Uterus (tissue), 2 donors: Measurements from ENCODE around the gene HOXC5.

Experiments
- POLR2A ChIP-seq, 2 donors: fragments of 450-650 bp; IDR thresholded peaks; one replicate each; pipeline ENCODE4 v1.6.1; 2016; ENCODE audit warnings: antibody characterized with exemption in 2 of 2, mild to moderate bottlenecking in 1 of 2, moderate library complexity in 1 of 2
- TF ChIP-seq, protein P1 (sequence below), 4 experiments: fragments of 200-600 bp in 2 of 4; fragments of 450-650 bp in 2 of 4; sonication (generic) in 2 of 4; IDR thresholded peaks; one replicate each; pipeline ENCODE4 v1.5.1; 2016 to 2019; ENCODE audit warnings: antibody characterized with exemption in 4 of 4, mild to moderate bottlenecking in 2 of 4, moderate library complexity in 1 of 4

DNA sequence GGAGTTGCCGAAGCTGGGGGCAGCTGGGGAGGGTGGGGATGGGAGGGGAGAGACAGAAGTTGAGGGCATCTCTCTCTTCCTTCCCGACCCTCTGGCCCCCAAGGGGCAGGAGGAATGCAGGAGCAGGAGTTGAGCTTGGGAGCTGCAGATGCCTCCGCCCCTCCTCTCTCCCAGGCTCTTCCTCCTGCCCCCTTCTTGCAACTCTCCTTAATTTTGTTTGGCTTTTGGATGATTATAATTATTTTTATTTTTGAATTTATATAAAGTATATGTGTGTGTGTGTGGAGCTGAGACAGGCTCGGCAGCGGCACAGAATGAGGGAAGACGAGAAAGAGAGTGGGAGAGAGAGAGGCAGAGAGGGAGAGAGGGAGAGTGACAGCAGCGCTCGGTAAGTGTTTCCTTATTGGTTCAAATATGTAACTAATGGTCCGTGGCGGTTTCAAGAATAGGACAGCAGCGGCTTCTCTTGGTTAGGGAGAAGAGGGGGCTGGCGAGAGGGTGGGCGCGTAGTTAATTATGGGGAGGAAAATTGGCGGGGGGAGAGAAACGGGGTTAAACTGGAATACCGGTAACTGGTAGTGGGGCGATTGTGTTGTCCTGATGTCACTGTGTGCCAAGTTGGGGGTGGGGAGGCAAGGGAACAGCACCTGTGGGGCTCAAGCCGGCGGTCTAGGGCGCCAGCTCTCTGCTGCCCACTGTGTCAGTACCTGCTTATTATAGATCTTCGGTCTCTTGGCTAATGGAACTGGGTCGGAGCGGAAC is 15.6 kb upstream of the HOXC5 start:
- no peak for TF ChIP-seq POLR2A (IDR thresholded peaks at IDR 0.05)
- TF ChIP-seq, protein P1, sequence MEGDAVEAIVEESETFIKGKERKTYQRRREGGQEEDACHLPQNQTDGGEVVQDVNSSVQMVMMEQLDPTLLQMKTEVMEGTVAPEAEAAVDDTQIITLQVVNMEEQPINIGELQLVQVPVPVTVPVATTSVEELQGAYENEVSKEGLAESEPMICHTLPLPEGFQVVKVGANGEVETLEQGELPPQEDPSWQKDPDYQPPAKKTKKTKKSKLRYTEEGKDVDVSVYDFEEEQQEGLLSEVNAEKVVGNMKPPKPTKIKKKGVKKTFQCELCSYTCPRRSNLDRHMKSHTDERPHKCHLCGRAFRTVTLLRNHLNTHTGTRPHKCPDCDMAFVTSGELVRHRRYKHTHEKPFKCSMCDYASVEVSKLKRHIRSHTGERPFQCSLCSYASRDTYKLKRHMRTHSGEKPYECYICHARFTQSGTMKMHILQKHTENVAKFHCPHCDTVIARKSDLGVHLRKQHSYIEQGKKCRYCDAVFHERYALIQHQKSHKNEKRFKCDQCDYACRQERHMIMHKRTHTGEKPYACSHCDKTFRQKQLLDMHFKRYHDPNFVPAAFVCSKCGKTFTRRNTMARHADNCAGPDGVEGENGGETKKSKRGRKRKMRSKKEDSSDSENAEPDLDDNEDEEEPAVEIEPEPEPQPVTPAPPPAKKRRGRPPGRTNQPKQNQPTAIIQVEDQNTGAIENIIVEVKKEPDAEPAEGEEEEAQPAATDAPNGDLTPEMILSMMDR (IDR thresholded peaks at IDR 0.05): no peak
